ENCODE measurements around the gene FKBP14. TPM values are rescaled to one million over a fixed set of nuclear protein-coding genes. Genes with fewer than 3 reads are reported as not detected.

FKBP14 gene
- total and polyA plus RNA-seq, 9 of the 15 experiments (the other 6 are each of a cell fraction or from before 2014, with no cell fraction given) = 5.3 to 27.9 (median 14.3) TPM

GRCh38 chr7:30027740-30028215, 1.3 kb upstream of the FKBP14 start (continued):
- no peak for TF ChIP-seq MGA (IDR thresholded peaks at IDR 0.05)
- TF ChIP-seq POLR2B (IDR thresholded peaks at IDR 0.05; ENCODE audit: low read depth, partially characterized antibody) = peak; percentile 31
- TF ChIP-seq CSDE1 (IDR thresholded peaks at IDR 0.05) = no peak
- no peak for TF ChIP-seq KDM4B (IDR thresholded peaks at IDR 0.05; ENCODE audit: borderline replicate concordance in 2 of 2, low read depth in 1 of 2)
- no peak for TF ChIP-seq ZNF717 (CRISPR knock-in tag; IDR thresholded peaks at IDR 0.05)
- TF ChIP-seq POLR2AphosphoS5 (IDR thresholded peaks at IDR 0.05; ENCODE audit: control insufficient read depth, insufficient read depth, low read depth, low read length) = peak; percentile 57
- TF ChIP-seq CEBPZ (IDR thresholded peaks at IDR 0.05; ENCODE audit: borderline replicate concordance, low read depth, low read length) = no peak
- TF ChIP-seq SMARCA4 (IDR thresholded peaks at IDR 0.05) = peak; percentile 43
- TF ChIP-seq HMBOX1 (IDR thresholded peaks at IDR 0.05) = no peak
- TF ChIP-seq KLF6 (CRISPR knock-in tag; IDR thresholded peaks at IDR 0.05; ENCODE audit: borderline replicate concordance) = no peak
- TF ChIP-seq ZBTB12 (CRISPR knock-in tag; IDR thresholded peaks at IDR 0.05) = no peak
